HG03378 (cell line): ENCODE measurements around the gene APOBEC3H.

ENCODE experiments used
- ATAC-seq: cut with Tn5 transposase; IDR thresholded peaks from one replicate; pipeline ENCODE4 v1.9.1; 2021; ENCODE audit warnings: mild to moderate bottlenecking, moderate library complexity; ENCODE audit not compliant: unreplicated experiment

The APOBEC3H gene

GRCh38 chr22:39106326-39106725 lies 9.3 kb downstream of the APOBEC3H start:
- no peak for ATAC-seq

GRCh38 chr22:39108487-39108886 lies 11.4 kb downstream of the APOBEC3H start:
- ATAC-seq: no peak

GRCh38 chr22:39109361-39109760 lies 12.3 kb downstream of the APOBEC3H start:
- ATAC-seq: no peak

GRCh38 chr22:39110631-39111561 lies 13.9 kb downstream of the APOBEC3H start:
- ATAC-seq: no peak

GRCh38 chr22:39114112-39114511 lies 17.1 kb downstream of the APOBEC3H start:
- ATAC-seq: no peak

- no peak for ATAC-seq
Observed at GRCh38 chr22:39115570-39115969, 18.5 kb downstream of the APOBEC3H start.

- ATAC-seq: no peak
Observed at GRCh38 chr22:39115977-39116621, 19.1 kb downstream of the APOBEC3H start.

GRCh38 chr22:39117585-39118191 lies 20.6 kb downstream of the APOBEC3H start:
- ATAC-seq: peak; percentile 39

GRCh38 chr22:39120983-39121382 lies 23.9 kb downstream of the APOBEC3H start:
- ATAC-seq: no peak

GRCh38 chr22:39122772-39123470 lies 25.9 kb downstream of the APOBEC3H start:
- no peak for ATAC-seq

- no peak for ATAC-seq
Observed at GRCh38 chr22:39123751-39124581, 26.9 kb downstream of the APOBEC3H start.

GRCh38 chr22:39125622-39126021 lies 28.6 kb downstream of the APOBEC3H start:
- no peak for ATAC-seq

- no peak for ATAC-seq
Observed at GRCh38 chr22:39128508-39128907, 31.5 kb downstream of the APOBEC3H start.

GRCh38 chr22:39129081-39129480 lies 32.0 kb downstream of the APOBEC3H start:
- ATAC-seq: no peak

- no peak for ATAC-seq
Observed at GRCh38 chr22:39129746-39130145, 32.7 kb downstream of the APOBEC3H start.

GRCh38 chr22:39130152-39130704 lies 33.2 kb downstream of the APOBEC3H start:
- no peak for ATAC-seq

- no peak for ATAC-seq
Observed at GRCh38 chr22:39130892-39131855, 34.1 kb downstream of the APOBEC3H start.

- ATAC-seq: no peak
Observed at GRCh38 chr22:39132281-39132680, 35.2 kb downstream of the APOBEC3H start.
